B cell (primary cell): ENCODE measurements around the gene PPP2R2B. TPM values are rescaled to one million over a fixed set of nuclear protein-coding genes. Genes with fewer than 3 reads are reported as not detected.

Experiments
- ATAC-seq: fragments of 200-7000 bp; cut with Tn5 transposase; one replicate; pipeline ENCODE4 v1.10.0; 2021; ENCODE audit warnings: low read depth, mild to moderate bottlenecking, moderate number of reproducible peaks, moderate library complexity
- CTCF ChIA-PET: fragments of 350-600 bp; sonication (Branson Sonifier 250); formaldehyde crosslinking; loops from one replicate; lab custom pipeline; 2021; ENCODE audit warnings: antibody characterized with exemption, inconsistent platforms; lab: Charles Lee
- POLR2A ChIA-PET: fragments of 350-600 bp; sonication (Branson Sonifier 250); formaldehyde crosslinking; loops from one replicate; lab custom pipeline; 2021; ENCODE audit warnings: antibody characterized with exemption; lab: Charles Lee
- DNase-seq: peaks from one replicate; pipeline ENCODE4 v3.0.0; 2013
- H2AFZ ChIP-seq: 2 replicates; pipeline ENCODE4 v1.6.1; 2012; ENCODE audit warnings: mild to moderate bottlenecking, low read depth, low read length; ENCODE audit not compliant: insufficient read depth, poor library complexity, severe bottlenecking
- H3K27ac ChIP-seq, 2 donors: 1 replicate in 1 of 2; 2 replicates in 1 of 2; pipeline ENCODE4 v1.5.1; 2012 to 2013; ENCODE audit warnings: low read length in 2 of 2, mild to moderate bottlenecking in 2 of 2, moderate library complexity in 1 of 2
- H3K27me3 ChIP-seq, 4 experiments: fragments of 200-600 bp in 1 of 4; sonication (generic) in 1 of 4; replicated peaks in 1 of 4; 1 replicate in 2 of 4; 2 replicates in 2 of 4; pipeline versions ENCODE4 v1.6.1 to v1.7.0; 2013 to 2016; ENCODE audit warnings: low read length in 3 of 4, mild to moderate bottlenecking in 2 of 4, mixed read lengths in 1 of 4, moderate library complexity in 1 of 4; ENCODE audit not compliant: insufficient read depth in 4 of 4, control insufficient read depth in 3 of 4; ENCODE audit errors: control extremely low read depth in 1 of 4
- H3K36me3 ChIP-seq, 2 experiments: replicated peaks in 1 of 2; 1 replicate in 1 of 2; 2 replicates in 1 of 2; pipeline versions ENCODE4 v1.6.1 to v1.7.1; 2013; ENCODE audit warnings: low read length in 1 of 2; ENCODE audit not compliant: insufficient read depth in 2 of 2, control insufficient read depth in 1 of 2; ENCODE audit errors: control extremely low read depth in 1 of 2, extremely low read depth in 1 of 2
- H3K4me1 ChIP-seq, 2 donors: fragments of 200-600 bp in 1 of 2; sonication (generic) in 1 of 2; 1 replicate in 1 of 2; 2 replicates in 1 of 2; pipeline versions ENCODE4 v1.5.1 to v1.6.1; 2013 to 2017; ENCODE audit warnings: low read length in 2 of 2; ENCODE audit not compliant: control insufficient read depth in 2 of 2, insufficient read depth in 2 of 2
- H3K4me2 ChIP-seq: replicated peaks from 2 replicates; pipeline ENCODE3; 2012; ENCODE audit warnings: mild to moderate bottlenecking, low read depth, low read length; ENCODE audit not compliant: poor library complexity, severe bottlenecking
- H3K4me3 ChIP-seq, 5 experiments: fragments of 200-600 bp in 1 of 5; sonication (generic) in 1 of 5; 1 replicate in 3 of 5; 2 replicates in 2 of 5; pipeline versions ENCODE4 v1.5.1 to v1.7.0; 2011 to 2016; ENCODE audit warnings: low read length in 4 of 5, mild to moderate bottlenecking in 4 of 5, low read depth in 2 of 5, control low read depth in 1 of 5, moderate library complexity in 1 of 5; ENCODE audit not compliant: insufficient read depth in 1 of 5; ENCODE audit errors: control extremely low read depth in 1 of 5, extremely low read depth in 1 of 5
- H3K79me2 ChIP-seq: fragments of 200-600 bp; sonication (generic); one replicate; pipeline ENCODE4 v1.6.0; 2016; ENCODE audit warnings: low read length; ENCODE audit not compliant: control insufficient read depth, insufficient read depth
- H3K9ac ChIP-seq: fragments of 200-600 bp; sonication (generic); 2 replicates; pipeline ENCODE4 v1.6.1; 2017; ENCODE audit warnings: mild to moderate bottlenecking, low read length, moderate library complexity
- H3K9me3 ChIP-seq, 3 donors: one replicate each; pipeline versions ENCODE4 v1.6.1 to v1.7.1; 2013; ENCODE audit warnings: low read length in 2 of 3; ENCODE audit not compliant: control insufficient read depth in 2 of 3, insufficient read depth in 1 of 3; ENCODE audit errors: control extremely low read depth in 1 of 3
- H4K20me1 ChIP-seq: 2 replicates; pipeline ENCODE4 v1.6.0; 2012; ENCODE audit warnings: mild to moderate bottlenecking, low read length; ENCODE audit not compliant: insufficient read depth, control insufficient read depth, poor library complexity, severe bottlenecking
- H3K27ac Mint-ChIP-seq: one replicate; pipeline ENCODE4 v1.8.0; 2021; ENCODE audit warnings: mixed read lengths
- H3K27me3 Mint-ChIP-seq: one replicate; pipeline ENCODE4 v1.8.0; 2021; ENCODE audit warnings: mixed read lengths
- H3K4me1 Mint-ChIP-seq: one replicate; pipeline ENCODE4 v1.8.0; 2021; ENCODE audit warnings: mixed read lengths
- H3K4me3 Mint-ChIP-seq: one replicate; pipeline ENCODE4 v1.8.0; 2021; ENCODE audit warnings: mixed read lengths
- H3K9me3 Mint-ChIP-seq: one replicate; pipeline ENCODE4 v1.8.0; 2022; ENCODE audit warnings: mixed read lengths; ENCODE audit not compliant: insufficient read depth
- CTCF ChIP-seq: fragments of 200-600 bp; IDR thresholded peaks from one replicate; pipeline ENCODE4 v1.8.0; 2022; ENCODE audit warnings: antibody characterized with exemption, mild to moderate bottlenecking
- EZH2 ChIP-seq: IDR thresholded peaks from 2 replicates; pipeline ENCODE4 v1.6.1; 2012; ENCODE audit warnings: borderline replicate concordance, low read depth, mild to moderate bottlenecking, moderate library complexity, low read length; ENCODE audit not compliant: insufficient read depth, poor library complexity, severe bottlenecking
- WGBS: methylation state at CpG from one replicate; pipeline ENCODE4 v1.1.5; 2013; ENCODE audit warnings: missing lambda C conversion rate; ENCODE audit not compliant: insufficient coverage; 5-methylcytosine and 5-hydroxymethylcytosine counted together
- intact Hi-C: fragments of 100-400 bp; cut with micrococcal nuclease; formaldehyde crosslinking; loops from one replicate; pipeline ENCODE4 v1.10.0; 2022
- polyA plus RNA-seq: library from polyadenylated mRNA; depleted of rRNA; stranded (reverse); fragments of >200 nt; gene quantifications from 2 replicates; pipeline ENCODE4 v1.2.3, GENCODE V29; 2012
- total RNA-seq, 2 donors: library from RNA; stranded (reverse); fragments of 120-200 nt in 1 of 2; gene quantifications; 1 replicate in 1 of 2; 2 replicates in 1 of 2; pipeline versions ENCODE4 v1.2.3 to v1.2.4, GENCODE V29; 2013 to 2022

The PPP2R2B gene
- total and polyA plus RNA-seq, 2 donors (not counting 1 experiment from before 2014, with no cell fraction given), result 0.03 TPM; not detected in 1

- DNase-seq (no peak), ATAC-seq (no peak)
- ChIA-PET CTCF (interaction anchor here (0.7 kb wide), 1 partner anchor 30 kb away, joined by 4 read pairs; no protein-coding TSS in a partner anchor), POLR2A (no interaction called here)
- Histone ChIP-seq H3K79me2 (no peaks in the 10 kb centered on the region), H3K4me2 (no peak overlapping the region), H3K9ac (no peak overlapping the region), H3K27me3 (no peaks in the 10 kb centered on the region), H3K27ac (no peak overlapping the region), H3K4me1 (no peaks in the 10 kb centered on the region), H3K9me3 (peaks cover 0 to 8% (median 4%) of the 10 kb centered on the region in 3 donors), H4K20me1 (no peaks in the 10 kb centered on the region), H2AFZ (no peak overlapping the region), H3K4me3 (no peak overlapping the region), H3K36me3 (no peaks in the 10 kb centered on the region)
- H3K4me3 Mint-ChIP-seq, result no peak overlapping the region
- intact Hi-C loops, result no loop called here
- no peaks in the 10 kb centered on the region for H3K27me3 Mint-ChIP-seq
- 100% methylated on average over 1 of the region's 1 CpG for WGBS
- no peak overlapping the region for H3K27ac Mint-ChIP-seq
- no peaks in the 10 kb centered on the region for H3K4me1 Mint-ChIP-seq
- H3K9me3 Mint-ChIP-seq, result peaks cover 12% of the 10 kb centered on the region
- no peak for TF ChIP-seq EZH2
- TF ChIP-seq CTCF, result no peak
Observed at GRCh38 chr5:146726891-146727290, 151.7 kb downstream of the PPP2R2B start.

GRCh38 chr5:146726020-146726419 lies 152.5 kb downstream of the PPP2R2B start:
- Histone ChIP-seq H4K20me1 (no peaks in the 10 kb centered on the region), H3K79me2 (no peaks in the 10 kb centered on the region), H3K4me1 (no peaks in the 10 kb centered on the region), H3K9me3 (peaks cover 0 to 8% (median 4%) of the 10 kb centered on the region in 3 donors), H3K4me3 (no peak overlapping the region), H3K27me3 (no peaks in the 10 kb centered on the region), H3K27ac (no peak overlapping the region), H3K9ac (no peak overlapping the region), H3K4me2 (no peak overlapping the region), H2AFZ (no peak overlapping the region), H3K36me3 (no peaks in the 10 kb centered on the region)
- ATAC-seq (no peak), DNase-seq (no peak)
- H3K27ac Mint-ChIP-seq, result no peak overlapping the region
- no peak overlapping the region for H3K4me3 Mint-ChIP-seq
- peaks cover 12% of the 10 kb centered on the region for H3K9me3 Mint-ChIP-seq
- intact Hi-C loops, result no loop called here
- TF ChIP-seq CTCF (no peak), EZH2 (no peak)
- CTCF ChIA-PET, result no interaction called here
- 80% methylated on average over 1 of the region's 2 CpGs for WGBS
- POLR2A ChIA-PET, result no interaction called here
- H3K4me1 Mint-ChIP-seq, result no peaks in the 10 kb centered on the region
- H3K27me3 Mint-ChIP-seq, result no peaks in the 10 kb centered on the region
